Neuronal stem cell (in vitro differentiated cells): ENCODE data around the gene RUBCNL.

Source experiments
- DNase-seq: peaks from one replicate; pipeline ENCODE4 v3.0.0-alpha.2; 2013; ENCODE audit warnings: low spot score
- H2AFZ ChIP-seq: one replicate; pipeline ENCODE4 v1.6.1; 2013; ENCODE audit warnings: mild to moderate bottlenecking, low read length, inconsistent platforms
- H2AK5ac ChIP-seq: 2 replicates; pipeline ENCODE4 v1.6.1; 2013; ENCODE audit warnings: low read depth, mild to moderate bottlenecking, inconsistent platforms, low read length, moderate library complexity, mixed read lengths
- H2BK120ac ChIP-seq: 2 replicates; pipeline ENCODE4 v1.6.1; 2013; ENCODE audit warnings: low read depth, mild to moderate bottlenecking, inconsistent platforms, low read length, moderate library complexity, mixed read lengths
- H2BK12ac ChIP-seq: one replicate; pipeline ENCODE4 v1.6.1; 2013; ENCODE audit warnings: low read length, inconsistent platforms
- H2BK15ac ChIP-seq: 2 replicates; pipeline ENCODE4 v1.6.1; 2013; ENCODE audit warnings: mild to moderate bottlenecking, low read length, inconsistent platforms, mixed read lengths
- H2BK5ac ChIP-seq: one replicate; pipeline ENCODE4 v1.6.1; 2013; ENCODE audit warnings: inconsistent platforms, mild to moderate bottlenecking, low read length, moderate library complexity
- H3K14ac ChIP-seq: one replicate; pipeline ENCODE4 v1.6.1; 2013; ENCODE audit warnings: low read length, inconsistent platforms
- H3K18ac ChIP-seq: 2 replicates; pipeline ENCODE4 v1.6.1; 2013; ENCODE audit warnings: low read length, inconsistent platforms
- H3K23ac ChIP-seq: 2 replicates; pipeline ENCODE4 v1.6.1; 2013; ENCODE audit warnings: low read depth, mild to moderate bottlenecking, mixed read lengths, low read length, inconsistent platforms; ENCODE audit not compliant: poor library complexity
- H3K27ac ChIP-seq: replicated peaks from 3 replicates; pipeline ENCODE4 v1.5.1; 2013; ENCODE audit warnings: low read length, inconsistent platforms
- H3K27me3 ChIP-seq, 3 experiments: 2 replicates each; pipeline ENCODE4 v1.6.1; 2013; ENCODE audit warnings: low read length in 3 of 3, mild to moderate bottlenecking in 2 of 3, inconsistent platforms in 1 of 3, low read depth in 1 of 3, mixed read lengths in 1 of 3, moderate library complexity in 1 of 3; ENCODE audit not compliant: control insufficient read depth in 3 of 3, insufficient read depth in 3 of 3
- H3K36me3 ChIP-seq, 2 donors: replicated peaks in 1 of 2; 2 replicates each; pipeline ENCODE4 v1.6.1; 2013; ENCODE audit warnings: low read length in 2 of 2; ENCODE audit not compliant: control insufficient read depth in 2 of 2, insufficient read depth in 2 of 2
- H3K4ac ChIP-seq: 2 replicates; pipeline ENCODE4 v1.6.1; 2013; ENCODE audit warnings: inconsistent platforms, mild to moderate bottlenecking, low read length, moderate library complexity
- H3K4me1 ChIP-seq, 2 donors: 1 replicate in 1 of 2; 2 replicates in 1 of 2; pipeline ENCODE4 v1.6.1; 2013; ENCODE audit warnings: low read length in 2 of 2, low read depth in 1 of 2; ENCODE audit not compliant: control insufficient read depth in 2 of 2, insufficient read depth in 1 of 2
- H3K4me2 ChIP-seq: one replicate; pipeline ENCODE4 v1.6.1; 2013; ENCODE audit warnings: mild to moderate bottlenecking, low read length, inconsistent platforms; ENCODE audit not compliant: insufficient read depth, poor library complexity, severe bottlenecking
- H3K4me3 ChIP-seq, 2 donors: 2 replicates each; pipeline ENCODE4 v1.5.1; 2013; ENCODE audit warnings: low read length in 2 of 2, mild to moderate bottlenecking in 2 of 2, inconsistent platforms in 1 of 2, moderate library complexity in 1 of 2
- H3K79me1 ChIP-seq: one replicate; pipeline ENCODE4 v1.6.1; 2013; ENCODE audit warnings: low read depth, mild to moderate bottlenecking, inconsistent platforms, low read length, moderate library complexity
- H3K9ac ChIP-seq: one replicate; pipeline ENCODE4 v1.6.1; 2013; ENCODE audit warnings: mild to moderate bottlenecking, low read depth, low read length, inconsistent platforms; ENCODE audit not compliant: poor library complexity
- H3K9me3 ChIP-seq, 2 donors: replicated peaks in 1 of 2; 2 replicates each; pipeline versions ENCODE3 to v1.6.1; 2013; ENCODE audit warnings: low read length in 2 of 2, mild to moderate bottlenecking in 2 of 2, inconsistent platforms in 1 of 2, low read depth in 1 of 2, mixed read lengths in 1 of 2, moderate library complexity in 1 of 2; ENCODE audit not compliant: control insufficient read depth in 2 of 2, insufficient read depth in 1 of 2
- H4K8ac ChIP-seq: one replicate; pipeline ENCODE4 v1.6.1; 2013; ENCODE audit warnings: low read depth, mild to moderate bottlenecking, inconsistent platforms, low read length, moderate library complexity
- H4K91ac ChIP-seq: one replicate; pipeline ENCODE4 v1.6.1; 2013; ENCODE audit warnings: low read length, low read depth, mild to moderate bottlenecking, inconsistent platforms; ENCODE audit not compliant: poor library complexity
- WGBS, 2 donors: extraction: QIAGEN DNeasy Blood & Tissue Kit; methylation state at CpG; one replicate each; pipeline ENCODE4 v1.1.7; 2013; ENCODE audit warnings: missing lambda C conversion rate in 2 of 2, mixed read lengths in 1 of 2; ENCODE audit not compliant: insufficient read length in 2 of 2, insufficient replicate concordance in 1 of 2; ENCODE audit errors: extremely low coverage in 2 of 2; 5-methylcytosine and 5-hydroxymethylcytosine counted together

RUBCNL gene

GRCh38 chr13:46303742-46304385 lies 83.2 kb downstream of the RUBCNL start:
- Histone ChIP-seq H3K23ac (no peak overlapping the region), H2BK12ac (no peak overlapping the region), H3K9me3 (no peaks in the 10 kb centered on the region), H4K91ac (no peak overlapping the region), H2BK120ac (no peak overlapping the region), H3K4me1 (no peaks in the 10 kb centered on the region), H3K27ac (no peak overlapping the region), H3K4me3 (no peak overlapping the region), H3K4me2 (no peak overlapping the region), H3K18ac (no peak overlapping the region), H3K9ac (no peak overlapping the region), H2BK15ac (no peak overlapping the region), H3K14ac (no peak overlapping the region), H4K8ac (no peak overlapping the region), H3K79me1 (no peaks in the 10 kb centered on the region), H2AK5ac (no peak overlapping the region), H3K27me3 (no peaks in the 10 kb centered on the region), H3K4ac (no peak overlapping the region), H3K36me3 (no peaks in the 10 kb centered on the region), H2BK5ac (no peak overlapping the region), H2AFZ (no peak overlapping the region)
- DNase-seq, result no peak
- no CpG with 5 or more reads among the region's 7 CpGs for WGBS, 2 donors

GRCh38 chr13:46297361-46297811 lies 89.7 kb downstream of the RUBCNL start:
- Histone ChIP-seq H3K18ac (no peak overlapping the region), H3K23ac (no peak overlapping the region), H2BK5ac (no peak overlapping the region), H3K4me2 (no peak overlapping the region), H3K9ac (no peak overlapping the region), H2BK12ac (no peak overlapping the region), H3K9me3 (no peaks in the 10 kb centered on the region), H3K79me1 (no peaks in the 10 kb centered on the region), H2AFZ (no peak overlapping the region), H2AK5ac (no peak overlapping the region), H2BK15ac (no peak overlapping the region), H4K91ac (no peak overlapping the region), H3K14ac (no peak overlapping the region), H3K36me3 (no peaks in the 10 kb centered on the region), H3K27ac (no peak overlapping the region), H3K4me1 (no peaks in the 10 kb centered on the region), H4K8ac (no peak overlapping the region), H3K4me3 (no peak overlapping the region), H3K4ac (no peak overlapping the region), H3K27me3 (no peaks in the 10 kb centered on the region), H2BK120ac (no peak overlapping the region)
- DNase-seq, result no peak
- no CpG with 5 or more reads among the region's 3 CpGs for WGBS, 2 donors

- DNase-seq, result no peak
- no peak overlapping the region for H2AK5ac ChIP-seq
- no peak overlapping the region for H3K4me3 ChIP-seq
These were observed 90.1 kb downstream of the RUBCNL start for GRCh38 chr13:46296921-46297320.

GRCh38 chr13:46296115-46296822 lies 90.8 kb downstream of the RUBCNL start:
- no peak overlapping the region for H3K27ac ChIP-seq
- H3K27me3 ChIP-seq, result no peaks in the 10 kb centered on the region
- no peaks in the 10 kb centered on the region for H3K79me1 ChIP-seq

More at GRCh38 chr13:46296921-46297320, 90.1 kb downstream of the RUBCNL start:
- WGBS, 2 donors, result no CpG with 5 or more reads among the region's 3 CpGs
- no peak overlapping the region for H3K14ac ChIP-seq
- no peak overlapping the region for H2BK5ac ChIP-seq
- no peaks in the 10 kb centered on the region for H3K4me1 ChIP-seq
- no peak overlapping the region for H3K27ac ChIP-seq
- H2BK15ac ChIP-seq, result no peak overlapping the region
- H3K18ac ChIP-seq, result no peak overlapping the region
- no peaks in the 10 kb centered on the region for H3K27me3 ChIP-seq
- H3K36me3 ChIP-seq, result no peaks in the 10 kb centered on the region
- H3K4me2 ChIP-seq, result no peak overlapping the region
- H2BK12ac ChIP-seq, result no peak overlapping the region
- no peak overlapping the region for H3K23ac ChIP-seq
- H2AFZ ChIP-seq, result no peak overlapping the region
- no peaks in the 10 kb centered on the region for H3K79me1 ChIP-seq
- H3K9me3 ChIP-seq, result no peaks in the 10 kb centered on the region
- H3K4ac ChIP-seq, result no peak overlapping the region
- H2BK120ac ChIP-seq, result no peak overlapping the region
- no peak overlapping the region for H4K91ac ChIP-seq
- no peak overlapping the region for H4K8ac ChIP-seq
- H3K9ac ChIP-seq, result no peak overlapping the region

More at GRCh38 chr13:46296115-46296822, 90.8 kb downstream of the RUBCNL start:
- DNase-seq, result no peak
- Histone ChIP-seq H3K4me3 (no peak overlapping the region), H4K91ac (no peak overlapping the region), H3K4me2 (no peak overlapping the region), H2BK5ac (no peak overlapping the region), H4K8ac (no peak overlapping the region), H2AFZ (no peak overlapping the region), H3K36me3 (no peaks in the 10 kb centered on the region), H3K4ac (no peak overlapping the region), H3K23ac (no peak overlapping the region), H3K9me3 (no peaks in the 10 kb centered on the region), H3K9ac (no peak overlapping the region), H2AK5ac (no peak overlapping the region), H3K18ac (no peak overlapping the region), H3K14ac (no peak overlapping the region), H2BK15ac (no peak overlapping the region), H2BK120ac (no peak overlapping the region), H3K4me1 (no peaks in the 10 kb centered on the region), H2BK12ac (no peak overlapping the region)
- no CpG with 5 or more reads among the region's 3 CpGs for WGBS, 2 donors
